IPS DF 6.9 (cell line): ENCODE results near the gene FRMD7.
"Not testable (repeated sequence)": the region's sequence is repeated elsewhere in the genome, so short reads cannot be mapped to it uniquely, and the experiment has no call there.

Experiments
- DNase-seq: peaks from one replicate; pipeline ENCODE4 v3.0.0-alpha.2; 2013; ENCODE audit warnings: low read depth, low spot score
- H3K27ac ChIP-seq: one replicate; pipeline ENCODE4 v1.5.1; 2013; ENCODE audit warnings: low read length, control low read depth
- H3K27me3 ChIP-seq: 2 replicates; pipeline ENCODE4 v1.6.1; 2013; ENCODE audit warnings: mild to moderate bottlenecking, low read length; ENCODE audit not compliant: control insufficient read depth, insufficient read depth
- H3K36me3 ChIP-seq: 2 replicates; pipeline ENCODE4 v1.6.1; 2013; ENCODE audit warnings: low read length; ENCODE audit not compliant: control insufficient read depth, insufficient read depth
- H3K4me1 ChIP-seq: 2 replicates; pipeline ENCODE4 v1.6.1; 2013; ENCODE audit warnings: low read length; ENCODE audit not compliant: control insufficient read depth, insufficient read depth
- H3K4me3 ChIP-seq: 2 replicates; pipeline ENCODE4 v1.5.1; 2013; ENCODE audit warnings: mild to moderate bottlenecking, low read length
- H3K9me3 ChIP-seq: 2 replicates; pipeline ENCODE4 v1.6.1; 2013; ENCODE audit warnings: low read length, inconsistent platforms; ENCODE audit not compliant: control insufficient read depth, insufficient read depth
- WGBS: extraction: QIAGEN DNeasy Blood & Tissue Kit; methylation state at CpG from one replicate; pipeline ENCODE4 v1.1.7; 2013; ENCODE audit warnings: mixed read lengths, missing lambda C conversion rate; ENCODE audit not compliant: insufficient read length, insufficient coverage; 5-methylcytosine and 5-hydroxymethylcytosine counted together

The FRMD7 gene

GRCh38 chrX:132125906-132126305 lies 1.9 kb downstream of the FRMD7 start:
- Histone ChIP-seq H3K9me3 (no peaks in the 10 kb centered on the region), H3K4me3 (no peak overlapping the region), H3K27me3 (no peaks in the 10 kb centered on the region), H3K36me3 (no peaks in the 10 kb centered on the region), H3K27ac (no peak overlapping the region), H3K4me1 (no peaks in the 10 kb centered on the region)
- no peak for DNase-seq

- Histone ChIP-seq H3K4me3 (no peak overlapping the region), H3K27ac (no peak overlapping the region), H3K9me3 (no peaks in the 10 kb centered on the region), H3K27me3 (no peaks in the 10 kb centered on the region), H3K4me1 (no peaks in the 10 kb centered on the region), H3K36me3 (no peaks in the 10 kb centered on the region)
- no CpG with 5 or more reads among the region's 4 CpGs for WGBS
- DNase-seq = no peak
Measured at GRCh38 chrX:132120913-132121312, 6.9 kb downstream of the FRMD7 start.

DNA sequence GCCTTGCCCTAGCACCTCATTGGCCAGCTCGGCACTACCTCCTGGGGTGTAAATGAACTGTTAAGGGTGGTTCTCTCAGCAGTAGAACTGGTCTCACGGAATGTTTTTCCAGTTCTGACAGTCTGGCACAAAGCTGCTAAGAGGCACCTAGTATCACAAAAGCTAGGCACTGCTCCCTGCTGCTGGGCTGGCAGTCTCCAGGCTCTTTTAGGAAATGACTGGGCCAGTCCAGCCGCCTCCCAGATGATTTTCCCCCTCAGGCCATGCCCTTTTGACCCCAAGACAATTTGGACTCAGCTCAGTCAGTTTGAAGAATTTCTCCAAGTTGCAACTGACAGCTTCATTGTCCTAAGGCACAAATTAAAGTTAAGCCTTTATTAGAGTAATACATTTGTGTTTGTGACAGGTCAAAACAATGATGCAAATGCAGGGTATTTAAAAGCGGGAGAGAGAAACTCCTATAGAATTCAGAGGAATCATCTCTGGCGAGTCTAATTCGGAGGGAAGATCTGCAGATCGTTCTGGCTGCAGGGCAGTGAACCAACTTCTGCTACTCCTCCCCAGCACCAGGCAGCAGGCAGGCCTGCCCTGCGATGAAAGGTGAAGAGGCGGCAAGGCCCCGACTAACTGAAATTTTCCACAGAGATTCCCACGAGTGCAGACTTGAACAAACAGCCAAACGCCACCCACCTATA lies 7.9 kb downstream of the FRMD7 start:
- H3K27me3 ChIP-seq = no peaks in the 10 kb centered on the region
- H3K27ac ChIP-seq = no peak overlapping the region
- H3K36me3 ChIP-seq = no peaks in the 10 kb centered on the region
- no peaks in the 10 kb centered on the region for H3K4me1 ChIP-seq
- WGBS = no CpG with 5 or more reads among the region's 12 CpGs
- no peak for DNase-seq
- no peaks in the 10 kb centered on the region for H3K9me3 ChIP-seq
- no peak overlapping the region for H3K4me3 ChIP-seq

DNA sequence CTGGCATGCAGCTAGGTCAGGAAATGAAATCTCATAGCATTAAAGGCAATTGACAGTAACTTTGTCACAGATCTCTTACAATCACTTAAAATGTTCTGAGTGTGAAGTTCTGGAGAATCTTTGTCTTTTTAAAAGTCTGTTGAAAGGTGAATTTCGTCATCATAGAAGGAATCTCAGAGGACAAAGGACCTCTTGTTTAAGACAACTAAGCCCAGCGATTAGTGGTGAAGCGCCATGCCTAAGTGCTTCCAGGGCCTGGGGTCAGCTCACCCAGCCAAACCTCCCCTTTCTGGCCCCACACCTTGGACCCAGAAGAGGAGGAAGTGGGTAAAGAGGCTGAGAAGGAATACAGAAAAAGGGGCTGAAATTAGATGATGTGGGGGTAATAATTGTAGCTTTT lies 8.5 kb downstream of the FRMD7 start:
- Histone ChIP-seq H3K27me3 (no peaks in the 10 kb centered on the region), H3K36me3 (no peaks in the 10 kb centered on the region), H3K27ac (no peak overlapping the region), H3K4me3 (no peak overlapping the region), H3K9me3 (no peaks in the 10 kb centered on the region), H3K4me1 (no peaks in the 10 kb centered on the region)
- WGBS = no CpG with 5 or more reads among the region's 3 CpGs
- no peak for DNase-seq

DNA sequence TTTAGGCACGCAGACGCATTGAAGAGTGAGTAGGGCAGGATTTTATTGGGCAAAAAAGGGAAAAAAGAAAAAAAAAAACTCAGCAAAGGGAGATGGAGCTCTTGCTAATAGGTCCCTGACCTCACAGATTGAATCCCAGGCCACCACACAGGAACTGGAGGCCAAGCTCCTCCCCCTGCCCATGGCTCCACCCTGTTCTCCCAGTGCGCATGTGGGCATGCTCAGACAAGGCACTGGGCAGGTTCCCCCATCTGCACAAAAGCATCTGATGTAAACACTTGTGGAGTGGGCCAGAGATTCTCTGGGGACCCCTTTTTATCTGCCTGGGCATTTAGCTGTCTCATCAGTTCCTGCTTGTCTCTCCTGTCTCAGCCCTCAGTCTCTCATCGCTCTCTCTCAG lies 9.5 kb downstream of the FRMD7 start:
- DNase-seq = no peak
- Histone ChIP-seq H3K9me3 (no peaks in the 10 kb centered on the region), H3K27me3 (no peaks in the 10 kb centered on the region), H3K4me3 (no peak overlapping the region), H3K4me1 (no peaks in the 10 kb centered on the region), H3K27ac (no peak overlapping the region), H3K36me3 (no peaks in the 10 kb centered on the region)
- no CpG with 5 or more reads among the region's 4 CpGs for WGBS

- WGBS = no CpG with 5 or more reads among the region's 5 CpGs
- Histone ChIP-seq H3K4me1 (no peaks in the 10 kb centered on the region), H3K9me3 (no peaks in the 10 kb centered on the region), H3K4me3 (no peak overlapping the region), H3K27me3 (no peaks in the 10 kb centered on the region), H3K27ac (no peak overlapping the region), H3K36me3 (no peaks in the 10 kb centered on the region)
- DNase-seq = no peak
Measured at GRCh38 chrX:132115792-132116191, 12.0 kb downstream of the FRMD7 start.

DNA sequence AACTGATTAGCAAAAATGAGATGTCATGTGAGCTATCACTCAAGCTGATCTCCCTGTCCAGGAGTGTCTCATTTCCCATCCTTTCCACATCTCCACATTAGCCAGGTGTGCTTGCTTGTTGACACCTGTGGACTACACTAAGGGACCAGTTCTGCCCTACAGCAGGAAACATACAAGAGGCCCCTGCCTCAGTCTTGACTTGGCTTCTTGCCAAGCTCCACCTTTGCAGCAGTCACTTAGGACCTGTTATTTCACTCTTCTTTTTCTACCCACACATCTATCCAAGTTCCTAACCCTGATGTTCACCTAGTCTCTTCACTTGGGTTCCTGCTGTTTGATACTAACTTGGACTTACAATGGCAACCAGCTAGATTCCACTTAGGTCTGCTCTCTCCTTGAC lies 13.2 kb downstream of the FRMD7 start:
- H3K27ac ChIP-seq = no peak overlapping the region
- H3K36me3 ChIP-seq = no peaks in the 10 kb centered on the region
- H3K27me3 ChIP-seq = no peaks in the 10 kb centered on the region
- H3K4me3 ChIP-seq = no peak overlapping the region
- no peaks in the 10 kb centered on the region for H3K4me1 ChIP-seq
- DNase-seq = no peak
- no peaks in the 10 kb centered on the region for H3K9me3 ChIP-seq

DNA sequence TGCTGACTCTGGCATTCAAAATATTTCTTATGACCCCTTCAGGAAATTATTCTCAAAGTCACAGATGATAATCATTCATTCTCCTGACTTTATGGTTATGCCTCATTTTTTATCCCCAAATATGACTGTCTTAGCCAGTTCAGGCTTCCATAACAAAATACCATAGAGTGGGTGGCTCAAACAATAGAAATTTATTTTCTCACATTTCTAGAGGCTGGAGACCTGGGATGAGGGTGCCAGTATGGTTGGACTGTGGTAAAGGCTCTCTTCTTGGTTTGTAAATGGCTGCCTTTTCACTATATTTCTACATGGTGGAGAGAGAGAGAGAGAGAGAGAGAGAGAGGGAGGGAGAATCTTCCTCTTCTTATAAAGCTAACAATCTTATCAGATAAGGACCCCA lies 20.5 kb downstream of the FRMD7 start:
- Histone ChIP-seq H3K36me3 (no peaks in the 10 kb centered on the region), H3K4me3 (no peak overlapping the region), H3K27ac (no peak overlapping the region), H3K27me3 (no peaks in the 10 kb centered on the region), H3K4me1 (no peaks in the 10 kb centered on the region), H3K9me3 (no peaks in the 10 kb centered on the region)
- DNase-seq = no peak

- Histone ChIP-seq H3K27me3 (no peaks in the 10 kb centered on the region), H3K4me1 (no peaks in the 10 kb centered on the region), H3K27ac (no peak overlapping the region), H3K9me3 (no peaks in the 10 kb centered on the region), H3K4me3 (no peak overlapping the region), H3K36me3 (no peaks in the 10 kb centered on the region)
- no CpG with 5 or more reads among the region's 9 CpGs for WGBS
- DNase-seq = no peak
Measured at GRCh38 chrX:132101799-132102198, 26.0 kb downstream of the FRMD7 start.

DNA sequence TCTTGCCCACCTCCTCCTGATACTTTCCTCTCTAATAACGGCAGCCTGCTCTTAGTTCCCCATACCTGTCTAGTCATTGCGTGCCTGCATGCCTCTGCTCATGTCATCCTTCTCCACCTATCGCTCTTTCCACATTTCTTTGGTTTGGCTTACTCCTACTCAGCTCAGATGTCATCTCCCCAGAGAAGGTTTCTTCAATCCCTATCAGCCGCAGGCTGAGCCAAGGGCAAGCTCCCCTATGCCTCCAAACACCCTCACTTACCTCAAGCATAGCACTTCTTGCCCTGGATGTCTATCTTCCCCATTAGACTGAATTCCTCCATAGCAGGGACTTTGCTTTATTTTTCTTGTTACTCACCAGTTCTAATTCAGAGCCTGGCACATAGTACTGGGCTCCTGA lies 26.6 kb downstream of the FRMD7 start:
- DNase-seq = no peak
- Histone ChIP-seq H3K9me3 (no peaks in the 10 kb centered on the region), H3K36me3 (no peaks in the 10 kb centered on the region), H3K27ac (no peak overlapping the region), H3K27me3 (no peaks in the 10 kb centered on the region), H3K4me3 (no peak overlapping the region), H3K4me1 (no peaks in the 10 kb centered on the region)
- no CpG with 5 or more reads among the region's 4 CpGs for WGBS

DNA sequence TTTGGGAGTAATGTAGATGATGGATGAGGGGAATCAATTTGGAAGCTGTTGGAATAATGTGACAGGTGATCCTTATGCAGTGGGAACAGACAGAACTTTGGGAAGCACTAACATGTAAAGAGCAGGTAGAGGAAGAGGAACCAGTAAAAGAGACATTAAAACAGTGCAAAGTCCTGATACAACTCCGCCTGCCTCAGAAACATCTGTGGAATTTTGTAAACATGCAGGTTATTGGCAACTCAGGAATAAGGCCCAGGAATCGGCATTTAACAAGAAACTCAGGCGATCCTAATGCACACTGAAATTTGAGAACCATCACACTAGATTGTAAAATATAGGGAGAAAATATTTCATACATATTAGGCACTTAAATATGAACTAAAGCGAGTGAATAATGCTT lies 29.1 kb downstream of the FRMD7 start:
- H3K27me3 ChIP-seq = not testable (repeated sequence)

More for the DNA sequence above, 29.1 kb downstream of the FRMD7 start:
- WGBS = no CpG with 5 or more reads among the region's 4 CpGs
- not testable (repeated sequence) for H3K36me3 ChIP-seq, H3K9me3 ChIP-seq, H3K27ac ChIP-seq, DNase-seq, H3K4me3 ChIP-seq, H3K4me1 ChIP-seq
